Tibial nerve (tissue), 4 donors: ENCODE measurements around the gene UACA. TPM values are rescaled to one million over a fixed set of nuclear protein-coding genes. Genes with fewer than 3 reads are reported as not detected.
A peak's percentile ranks its signal among the peaks of the same experiment; 100 is the strongest.

Experiments used
- DNase-seq, 2 donors: peaks; one replicate each; pipeline ENCODE4 v3.0.0-alpha.2; 2019; ENCODE audit warnings: low spot score in 2 of 2
- H3K27ac ChIP-seq, 4 donors: fragments of 200-600 bp; sonication (generic) in 3 of 4; one replicate each; pipeline ENCODE4 v1.5.1; 2017 to 2019; ENCODE audit warnings: mild to moderate bottlenecking in 1 of 4
- H3K27me3 ChIP-seq, 2 donors: fragments of 200-600 bp; sonication (generic) in 1 of 2; one replicate each; pipeline versions ENCODE4 v1.5.1 to v1.6.0; 2017 to 2019
- H3K36me3 ChIP-seq, 3 donors: fragments of 200-600 bp; sonication (generic); one replicate each; pipeline ENCODE4 v1.5.1; 2018 to 2019
- H3K4me1 ChIP-seq, 4 donors: fragments of 200-600 bp; sonication (generic) in 3 of 4; one replicate each; pipeline ENCODE4 v1.5.1; 2017 to 2019
- H3K4me3 ChIP-seq, 4 donors: fragments of 200-600 bp; sonication (generic) in 3 of 4; one replicate each; pipeline ENCODE4 v1.5.1; 2017 to 2019; ENCODE audit warnings: mild to moderate bottlenecking in 1 of 4, moderate library complexity in 1 of 4
- H3K9me3 ChIP-seq, 4 donors: fragments of 200-600 bp; sonication (generic) in 3 of 4; one replicate each; pipeline ENCODE4 v1.5.1; 2017 to 2019
- CTCF ChIP-seq, 5 experiments: fragments of 200-600 bp in 3 of 5; fragments of 450-650 bp in 2 of 5; sonication (generic) in 3 of 5; IDR thresholded peaks; one replicate each; pipeline ENCODE4 v1.5.1; 2016 to 2019; ENCODE audit warnings: antibody characterized with exemption in 5 of 5, mild to moderate bottlenecking in 3 of 5, moderate library complexity in 2 of 5
- EP300 ChIP-seq, 2 donors: sonication (generic); formaldehyde crosslinking; IDR thresholded peaks; one replicate each; pipeline ENCODE4 v1.6.1; 2017; ENCODE audit warnings: antibody characterized with exemption in 2 of 2, mild to moderate bottlenecking in 1 of 2
- POLR2A ChIP-seq, 2 donors: fragments of 450-650 bp; IDR thresholded peaks; one replicate each; pipeline ENCODE4 v1.6.1; 2017; ENCODE audit warnings: antibody characterized with exemption in 2 of 2, mild to moderate bottlenecking in 2 of 2, moderate library complexity in 2 of 2
- WGBS, 2 donors: methylation state at CpG; one replicate each; pipeline ENCODE4 v1.1.5; 2018; 5-methylcytosine and 5-hydroxymethylcytosine counted together
- total RNA-seq, 4 donors: library from RNA; depleted of rRNA; stranded (reverse); fragments of >200 nt; gene quantifications; one replicate each; pipeline ENCODE4 v1.1.0, GENCODE V29; 2016

Gene UACA
- total RNA-seq, 4 donors from 2014 or later: 107 to 210 (median 168) TPM

DNA sequence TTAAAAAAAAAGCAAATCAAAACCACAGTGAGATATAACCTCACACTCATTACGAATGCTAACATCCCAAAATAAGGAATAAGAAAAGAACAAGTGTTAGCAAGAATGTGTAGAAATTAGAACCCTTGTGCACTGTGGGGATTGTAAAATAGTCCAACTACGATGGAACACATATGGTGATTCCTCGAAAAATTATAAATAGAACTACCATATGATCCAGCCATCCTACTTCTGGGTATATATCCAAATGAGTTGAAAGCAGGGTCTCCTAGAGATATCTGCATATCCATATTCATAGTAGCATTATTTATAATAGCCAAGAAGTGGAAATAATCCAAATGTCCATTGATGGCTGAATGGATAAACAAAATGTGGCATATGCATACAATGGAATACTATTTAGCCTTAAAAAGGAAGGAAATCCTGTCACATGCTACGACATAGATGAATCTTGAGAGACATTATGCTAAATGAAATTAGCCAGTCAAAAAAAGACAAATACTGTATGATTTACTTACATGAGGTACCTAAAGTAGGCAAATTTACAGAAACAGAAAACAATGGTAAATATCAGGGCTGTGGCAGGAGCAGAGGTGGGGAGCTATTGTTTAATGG, 55.6 kb downstream of the UACA start:
- Histone ChIP-seq H3K4me1 (peaks cover 0 to 46% (median 15%) of the 10 kb centered on the region in 4 donors), H3K9me3 (no peaks in the 10 kb centered on the region), H3K4me3 (no peak overlapping the region), H3K27me3 (no peaks in the 10 kb centered on the region), H3K27ac (no peak overlapping the region), H3K36me3 (no peaks in the 10 kb centered on the region)
- WGBS, 2 donors: 96 to 98% methylated on average over 4 of the region's 4 CpGs
- TF ChIP-seq CTCF (IDR thresholded peaks at IDR 0.05) (no peak), EP300 (IDR thresholded peaks at IDR 0.05) (no peak), POLR2A (IDR thresholded peaks at IDR 0.05) (no peak)
- DNase-seq: no peak

GRCh38 chr15:70704731-70705130, 58.6 kb downstream of the UACA start:
- 83 to 93% methylated on average over 5 of the region's 5 CpGs for WGBS, 2 donors
- DNase-seq: no peak

DNA sequence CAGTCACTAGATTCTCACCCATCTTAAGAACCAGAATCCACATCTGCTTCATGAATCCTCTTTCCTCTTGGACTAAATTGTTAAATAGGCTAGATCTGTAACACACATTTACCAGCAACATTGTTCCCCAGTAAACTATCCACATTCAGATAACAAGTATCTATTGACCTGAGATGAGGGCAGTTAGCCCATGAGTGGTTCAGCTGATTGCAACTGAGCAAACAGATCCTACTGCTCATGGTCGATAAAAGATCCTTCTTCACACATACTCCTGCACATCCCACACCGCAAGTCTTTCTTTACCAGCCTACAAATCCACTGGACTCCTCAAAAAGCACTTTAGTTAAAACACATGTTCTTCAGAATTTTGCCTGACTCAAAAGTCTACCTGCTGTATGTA, 59.2 kb downstream of the UACA start:
- Histone ChIP-seq H3K4me1 (peaks cover 3 to 60% (median 23%) of the 10 kb centered on the region in 4 donors), H3K36me3 (no peaks in the 10 kb centered on the region), H3K4me3 (no peak overlapping the region), H3K27me3 (no peaks in the 10 kb centered on the region), H3K27ac (peak overlapping the region in 2 of 4 donors; percentile 70 to 74), H3K9me3 (no peaks in the 10 kb centered on the region)
- no peak for TF ChIP-seq POLR2A (IDR thresholded peaks at IDR 0.05)
- TF ChIP-seq EP300 (IDR thresholded peaks at IDR 0.05): no peak
- TF ChIP-seq CTCF (IDR thresholded peaks at IDR 0.05): no peak
- no peak for DNase-seq
- 88 to 89% methylated on average over 2 of the region's 2 CpGs for WGBS, 2 donors

More at GRCh38 chr15:70704731-70705130, 58.6 kb downstream of the UACA start:
- no peaks in the 10 kb centered on the region for H3K36me3 ChIP-seq
- H3K4me1 ChIP-seq: peaks cover under 1 to 56% (median 18%) of the 10 kb centered on the region in 4 donors
- no peaks in the 10 kb centered on the region for H3K9me3 ChIP-seq
- no peaks in the 10 kb centered on the region for H3K27me3 ChIP-seq
- no peak overlapping the region for H3K4me3 ChIP-seq
- H3K27ac ChIP-seq: no peak overlapping the region
- TF ChIP-seq EP300 (IDR thresholded peaks at IDR 0.05): no peak
- TF ChIP-seq CTCF (IDR thresholded peaks at IDR 0.05): no peak
- no peak for TF ChIP-seq POLR2A (IDR thresholded peaks at IDR 0.05)

DNA sequence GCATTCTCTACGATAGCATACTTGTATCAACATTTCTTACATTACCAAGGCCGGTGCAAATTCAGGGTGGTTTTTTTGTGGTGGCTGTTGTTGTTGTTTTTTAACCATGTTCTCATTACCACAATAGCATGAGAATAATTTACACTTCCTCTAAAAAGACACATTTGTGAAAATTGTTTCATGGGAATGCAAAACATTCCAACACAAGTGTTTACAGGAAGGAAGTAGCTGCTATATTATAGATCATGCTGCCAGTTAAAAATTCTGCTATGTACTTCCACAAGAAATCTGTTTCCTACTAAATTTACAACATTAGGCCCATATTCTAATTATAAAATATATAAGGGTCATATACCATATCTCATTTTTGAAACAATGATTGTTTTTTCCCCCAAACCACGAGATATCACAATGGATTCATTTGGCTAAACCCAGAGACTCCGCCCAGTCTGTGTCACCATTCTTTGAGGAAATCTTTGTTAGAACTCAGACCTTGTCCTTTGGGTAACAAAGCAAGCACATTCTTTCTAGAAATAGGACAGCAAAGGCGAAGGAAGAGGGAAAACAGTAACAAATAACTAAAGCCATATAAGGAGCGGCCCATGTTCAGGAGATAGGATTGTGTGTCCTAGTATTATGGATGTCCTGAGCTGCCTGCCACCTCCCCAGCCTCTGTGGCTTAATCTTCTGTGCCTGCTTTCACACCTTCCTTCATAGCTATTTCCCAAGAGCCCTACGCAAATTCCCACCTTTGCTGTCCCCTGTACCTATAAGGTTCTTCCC, 60.1 kb downstream of the UACA start:
- peaks cover 3 to 62% (median 30%) of the 10 kb centered on the region in 4 donors for H3K4me1 ChIP-seq
- no peaks in the 10 kb centered on the region for H3K27me3 ChIP-seq
- peak overlapping the region; percentile 8 to 74 (median 65) for H3K27ac ChIP-seq
- H3K36me3 ChIP-seq: no peaks in the 10 kb centered on the region
- DNase-seq: no peak
- no peaks in the 10 kb centered on the region for H3K9me3 ChIP-seq
- no peak for TF ChIP-seq CTCF (IDR thresholded peaks at IDR 0.05)
- TF ChIP-seq POLR2A (IDR thresholded peaks at IDR 0.05): no peak
- TF ChIP-seq EP300 (IDR thresholded peaks at IDR 0.05): no peak
- WGBS, 2 donors: 40% methylated on average over 7 of the region's 7 CpGs
- H3K4me3 ChIP-seq: no peak overlapping the region

DNA sequence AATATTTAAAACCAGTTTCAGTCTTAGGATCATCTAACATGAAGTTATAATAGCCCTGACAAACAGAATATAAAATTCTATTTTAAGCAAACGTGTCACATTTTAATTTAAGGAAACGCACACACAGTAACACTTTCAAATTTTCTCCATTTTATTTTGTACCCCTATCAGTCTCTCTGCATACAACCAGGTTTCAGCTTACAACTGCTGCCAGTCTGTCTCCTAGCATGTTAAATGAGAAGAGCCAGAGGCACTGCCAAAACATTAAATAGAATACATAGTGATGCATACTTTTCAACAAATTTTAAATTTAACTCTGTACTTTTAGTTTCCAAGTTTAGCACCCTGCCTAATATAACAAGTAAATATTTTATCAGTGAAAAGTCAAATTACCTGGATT, 60.8 kb downstream of the UACA start:
- no peak for DNase-seq
- Histone ChIP-seq H3K9me3 (no peaks in the 10 kb centered on the region), H3K4me1 (peaks cover 3 to 69% (median 36%) of the 10 kb centered on the region in 4 donors), H3K4me3 (peak overlapping the region in 1 of 4 donors; percentile 36), H3K27me3 (no peaks in the 10 kb centered on the region), H3K36me3 (no peaks in the 10 kb centered on the region), H3K27ac (peak overlapping the region in 3 of 4 donors; percentile 60 to 74 (median 70))
- WGBS, 2 donors: 44 to 51% methylated on average over 2 of the region's 2 CpGs
- TF ChIP-seq EP300 (IDR thresholded peaks at IDR 0.05) (no peak), POLR2A (IDR thresholded peaks at IDR 0.05) (no peak), CTCF (IDR thresholded peaks at IDR 0.05) (no peak)
